GM12865 (cell line): Measurements from ENCODE around the gene TEFM.
"Not testable (repeated sequence)": the region's sequence is repeated elsewhere in the genome, so short reads cannot be mapped to it uniquely, and the experiment has no call there.

Source experiments
- DNase-seq: peaks from one replicate; pipeline ENCODE4 v3.0.0; 2010; ENCODE audit warnings: low read depth
- H3K4me3 ChIP-seq: 2 replicates; pipeline ENCODE4 v1.5.1; 2011; ENCODE audit warnings: mild to moderate bottlenecking, low read depth, low read length, control low read depth
- TF ChIP-seq, protein P1 (sequence below): IDR thresholded peaks from 2 replicates; pipeline ENCODE4 v1.5.1; 2011; ENCODE audit warnings: low read length, control low read depth, low read depth, inconsistent platforms; ENCODE audit not compliant: insufficient read depth; ENCODE audit errors: missing control alignments

TEFM gene

DNA sequence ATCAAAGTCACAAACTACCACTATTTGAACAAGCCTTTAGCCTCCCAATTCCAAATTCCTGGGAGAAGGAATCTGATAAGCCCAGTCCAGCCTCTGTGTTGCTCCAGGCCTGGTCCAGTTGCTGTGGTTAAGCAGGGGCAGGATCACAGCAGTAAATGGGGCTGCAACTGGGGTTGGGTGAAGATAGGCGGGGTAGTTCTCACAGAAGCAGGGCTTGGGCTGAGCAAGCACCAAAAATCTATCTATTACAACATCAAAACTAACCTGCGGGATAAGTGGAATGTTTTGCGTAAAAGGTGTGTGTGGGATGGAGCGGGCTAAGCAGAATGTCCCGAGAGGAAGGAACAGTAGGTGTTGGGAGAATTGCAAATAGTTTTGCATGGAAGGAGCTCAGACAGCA, 41.8 kb upstream of the TEFM start:
- DNase-seq, result no peak
- H3K4me3 ChIP-seq, result no peak overlapping the region
- TF ChIP-seq, protein P1, sequence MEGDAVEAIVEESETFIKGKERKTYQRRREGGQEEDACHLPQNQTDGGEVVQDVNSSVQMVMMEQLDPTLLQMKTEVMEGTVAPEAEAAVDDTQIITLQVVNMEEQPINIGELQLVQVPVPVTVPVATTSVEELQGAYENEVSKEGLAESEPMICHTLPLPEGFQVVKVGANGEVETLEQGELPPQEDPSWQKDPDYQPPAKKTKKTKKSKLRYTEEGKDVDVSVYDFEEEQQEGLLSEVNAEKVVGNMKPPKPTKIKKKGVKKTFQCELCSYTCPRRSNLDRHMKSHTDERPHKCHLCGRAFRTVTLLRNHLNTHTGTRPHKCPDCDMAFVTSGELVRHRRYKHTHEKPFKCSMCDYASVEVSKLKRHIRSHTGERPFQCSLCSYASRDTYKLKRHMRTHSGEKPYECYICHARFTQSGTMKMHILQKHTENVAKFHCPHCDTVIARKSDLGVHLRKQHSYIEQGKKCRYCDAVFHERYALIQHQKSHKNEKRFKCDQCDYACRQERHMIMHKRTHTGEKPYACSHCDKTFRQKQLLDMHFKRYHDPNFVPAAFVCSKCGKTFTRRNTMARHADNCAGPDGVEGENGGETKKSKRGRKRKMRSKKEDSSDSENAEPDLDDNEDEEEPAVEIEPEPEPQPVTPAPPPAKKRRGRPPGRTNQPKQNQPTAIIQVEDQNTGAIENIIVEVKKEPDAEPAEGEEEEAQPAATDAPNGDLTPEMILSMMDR, result no peak

DNA sequence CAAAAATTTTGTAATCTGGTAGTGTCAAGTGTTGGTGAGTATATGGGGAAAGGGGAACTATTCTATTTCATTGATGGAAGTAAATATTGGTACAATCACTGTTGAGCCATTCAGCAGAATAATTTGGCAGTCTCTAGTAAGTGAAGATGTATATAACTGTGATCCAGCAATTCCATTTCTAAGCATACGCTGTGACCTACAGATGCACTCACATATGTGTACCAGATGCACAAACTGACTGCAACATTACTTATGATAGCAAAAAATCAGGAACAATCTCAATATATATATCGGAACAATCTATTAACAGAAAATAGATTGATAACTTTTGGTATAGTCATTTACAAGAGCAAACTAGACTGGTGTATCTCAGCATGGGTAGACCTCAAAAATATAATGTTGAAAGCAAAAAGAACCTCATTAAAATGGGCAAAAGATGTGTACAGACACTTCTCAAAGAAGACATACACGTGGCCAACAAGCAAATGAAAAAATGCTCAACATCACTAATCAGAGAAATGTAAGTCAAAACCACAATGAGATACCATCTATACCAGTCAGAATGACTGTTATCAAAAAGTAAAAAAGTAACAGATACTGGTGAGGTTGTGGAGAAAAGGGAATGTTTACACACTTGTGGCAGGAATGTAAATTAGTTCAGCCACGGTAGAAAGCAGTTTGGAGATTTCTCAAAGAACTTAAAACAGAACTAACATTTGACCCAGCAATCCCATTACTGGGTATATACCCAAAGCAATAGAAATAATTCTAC, 36.5 kb upstream of the TEFM start:
- no peak for DNase-seq
- TF ChIP-seq, protein P1, result no peak
- H3K4me3 ChIP-seq, result no peak overlapping the region

DNA sequence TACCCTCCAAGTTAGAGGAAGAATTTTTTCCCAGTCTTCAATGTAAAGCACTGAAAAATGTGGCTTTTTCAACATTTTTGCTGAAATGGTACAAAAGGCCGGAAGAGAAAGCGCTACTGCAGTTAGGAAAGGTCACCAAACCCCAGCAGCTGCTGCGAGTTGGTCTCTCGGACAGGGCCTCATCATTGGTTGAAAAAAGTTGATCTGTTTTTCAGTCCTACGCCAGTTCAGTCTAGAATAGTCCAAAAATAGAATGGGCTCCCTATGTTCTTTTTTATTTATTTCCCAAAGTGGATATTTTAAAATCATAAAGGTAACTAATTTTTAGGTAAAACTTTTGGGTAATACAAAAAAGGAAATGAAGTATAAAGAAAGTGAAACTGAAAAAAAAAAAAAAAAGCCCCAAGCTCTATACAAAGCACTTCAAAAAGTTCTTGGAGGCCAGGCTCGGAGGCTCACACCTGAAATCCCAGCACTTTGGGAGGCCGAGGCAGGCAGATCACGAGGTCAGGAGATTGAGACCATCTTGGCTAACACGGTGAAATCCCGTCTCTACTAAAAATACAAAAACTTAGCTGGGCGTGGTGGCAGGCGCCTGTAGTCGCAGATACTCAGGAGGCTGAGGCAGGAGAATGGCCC, 33.1 kb upstream of the TEFM start:
- peak; percentile 65 for DNase-seq
- TF ChIP-seq, protein P1, result no peak
- H3K4me3 ChIP-seq, result peak overlapping the region; percentile 21; the same call in 1 of the 2 replicates

DNA sequence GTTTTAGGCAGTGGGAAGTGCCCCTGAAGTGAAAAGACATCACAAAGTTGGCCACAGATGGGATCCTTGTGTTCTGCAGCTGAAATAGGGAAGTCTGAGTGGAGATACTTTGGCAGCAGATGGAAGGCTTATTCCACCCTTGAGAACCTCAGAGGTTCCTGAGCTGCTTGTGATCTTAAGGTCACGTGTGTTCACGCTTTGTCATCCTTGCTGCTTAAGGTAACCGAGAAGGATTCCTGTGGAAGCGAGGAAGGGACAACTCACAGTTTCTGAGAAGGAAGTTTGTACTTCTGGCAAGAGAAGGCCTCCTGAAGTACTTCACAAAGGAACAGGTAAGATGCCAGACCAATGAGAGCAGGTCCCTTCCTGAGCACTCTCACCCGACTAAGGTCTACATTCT, 27.9 kb upstream of the TEFM start:
- no peak overlapping the region for H3K4me3 ChIP-seq
- DNase-seq, result no peak
- TF ChIP-seq, protein P1, result no peak

DNA sequence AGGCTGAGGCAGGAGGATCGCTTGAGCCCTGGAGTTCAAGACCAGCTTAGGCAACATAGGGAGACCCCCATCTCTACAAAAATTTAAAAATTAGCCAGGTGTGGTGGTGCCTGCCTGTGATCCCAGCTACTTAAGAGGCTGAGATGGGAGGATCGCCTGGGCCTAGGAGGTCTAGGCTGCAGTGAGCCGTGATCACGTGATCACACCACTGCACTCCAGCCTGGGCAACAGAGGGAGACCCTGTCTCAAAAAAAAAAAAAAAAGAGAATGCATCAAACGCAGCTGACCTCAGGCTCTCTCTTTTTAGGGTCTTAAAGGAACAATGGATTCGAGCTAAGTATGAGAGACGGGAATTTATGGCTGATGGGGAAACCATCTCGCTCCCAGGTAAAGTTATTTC, 25.5 kb upstream of the TEFM start:
- H3K4me3 ChIP-seq, DNase-seq: not testable (repeated sequence)

DNA sequence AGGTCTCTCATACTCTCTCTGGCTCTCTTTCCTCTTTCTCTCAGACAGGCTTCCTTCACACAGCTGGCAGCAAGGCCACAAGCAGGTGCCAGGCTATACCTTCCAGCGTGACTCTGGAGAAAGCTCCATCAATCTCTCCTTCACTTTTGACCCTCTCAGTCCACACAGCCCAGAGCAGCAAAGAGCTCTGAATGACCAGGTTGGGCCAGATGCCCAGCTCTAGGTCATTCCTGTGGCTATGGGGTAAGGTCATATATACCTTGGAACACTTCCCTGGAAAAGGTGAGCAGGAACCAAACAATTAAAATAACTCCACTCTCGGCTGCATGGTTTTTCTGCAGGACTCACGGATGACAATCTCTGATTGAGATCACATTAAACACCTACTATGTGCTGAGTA, 24.5 kb upstream of the TEFM start:
- H3K4me3 ChIP-seq, result no peak overlapping the region
- no peak for DNase-seq
- TF ChIP-seq, protein P1, result no peak

DNA sequence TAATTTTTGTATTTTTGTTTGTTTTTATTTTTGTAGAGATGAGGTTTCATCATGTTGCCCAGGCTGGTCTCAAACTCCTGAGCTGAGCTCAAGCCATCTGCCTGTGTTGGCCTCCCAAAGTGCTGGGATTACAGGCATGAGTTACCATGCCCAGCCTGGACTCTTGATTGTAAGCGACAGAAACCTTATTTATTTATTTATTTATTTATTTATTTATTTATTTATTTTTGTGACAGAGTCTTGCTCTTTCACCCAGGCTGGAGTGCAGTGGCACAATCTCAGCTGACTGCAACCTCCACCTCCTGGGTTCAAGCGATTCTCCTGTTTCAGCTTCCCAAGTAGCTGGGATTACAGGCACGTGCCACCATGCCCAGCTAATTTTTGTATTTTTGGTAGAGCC, 23.8 kb upstream of the TEFM start:
- H3K4me3 ChIP-seq, DNase-seq: not testable (repeated sequence)

DNA sequence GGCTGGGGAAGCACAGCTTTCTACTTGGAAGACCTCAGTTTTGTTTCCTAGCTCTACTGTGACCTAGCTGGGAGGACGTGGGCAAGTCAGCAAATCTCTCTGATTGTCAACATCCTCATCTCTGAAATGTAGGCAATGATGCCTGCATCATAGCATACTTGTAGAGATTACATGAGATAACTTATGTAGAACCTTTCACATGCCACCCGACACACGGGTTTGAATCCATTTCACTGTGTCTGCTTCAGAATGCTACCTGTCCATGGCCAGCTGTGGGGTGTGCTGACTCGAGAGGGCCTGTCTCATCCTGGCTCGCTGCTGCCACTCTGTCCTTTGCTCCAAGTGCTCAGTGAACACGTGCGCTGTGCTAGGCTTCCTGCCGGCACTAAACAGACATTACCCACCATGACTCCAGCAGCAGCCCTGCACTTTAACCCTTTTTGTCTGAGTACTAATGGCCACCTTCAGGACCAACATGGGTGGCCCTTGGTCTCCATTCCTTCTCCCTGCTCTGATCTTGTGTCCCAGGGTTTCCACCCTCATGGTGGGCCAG, 23.1 kb upstream of the TEFM start:
- TF ChIP-seq, protein P1, result no peak
- no peak for DNase-seq
- no peak overlapping the region for H3K4me3 ChIP-seq
